ENCODE measurements around the gene PPIL4. TPM values are rescaled to one million over a fixed set of nuclear protein-coding genes. Genes with fewer than 3 reads are reported as not detected.

PPIL4 gene
- total RNA-seq, 1 experiment from 2014 or later: 19.7 TPM

GRCh38 chr6:149459761-149460160 is 86.1 kb downstream of the PPIL4 start:
- DNase-seq (ENCODE audit: low spot score): no peak

- DNase-seq (ENCODE audit: low spot score): no peak
Measured at GRCh38 chr6:149458806-149459205, 87.0 kb downstream of the PPIL4 start.

DNA sequence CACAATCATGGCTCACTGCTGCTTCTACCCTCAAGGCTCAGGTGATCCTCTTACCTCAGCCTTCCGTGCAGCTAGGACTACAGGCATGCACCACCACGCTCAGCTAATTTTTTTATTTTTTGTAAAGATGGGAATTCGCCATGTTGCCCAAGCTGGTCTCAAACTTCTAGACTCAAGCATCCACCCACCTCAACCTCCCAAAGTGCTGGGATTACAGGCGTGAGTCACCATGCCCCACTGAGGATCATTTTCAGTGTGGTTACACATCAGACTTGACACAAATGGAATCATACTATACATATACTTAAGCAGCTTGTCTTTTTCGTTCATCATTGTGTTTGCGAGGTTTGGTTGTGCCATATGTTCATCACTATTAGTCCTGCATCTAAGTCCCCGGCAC is 87.6 kb downstream of the PPIL4 start:
- DNase-seq (ENCODE audit: low spot score): no peak

DNA sequence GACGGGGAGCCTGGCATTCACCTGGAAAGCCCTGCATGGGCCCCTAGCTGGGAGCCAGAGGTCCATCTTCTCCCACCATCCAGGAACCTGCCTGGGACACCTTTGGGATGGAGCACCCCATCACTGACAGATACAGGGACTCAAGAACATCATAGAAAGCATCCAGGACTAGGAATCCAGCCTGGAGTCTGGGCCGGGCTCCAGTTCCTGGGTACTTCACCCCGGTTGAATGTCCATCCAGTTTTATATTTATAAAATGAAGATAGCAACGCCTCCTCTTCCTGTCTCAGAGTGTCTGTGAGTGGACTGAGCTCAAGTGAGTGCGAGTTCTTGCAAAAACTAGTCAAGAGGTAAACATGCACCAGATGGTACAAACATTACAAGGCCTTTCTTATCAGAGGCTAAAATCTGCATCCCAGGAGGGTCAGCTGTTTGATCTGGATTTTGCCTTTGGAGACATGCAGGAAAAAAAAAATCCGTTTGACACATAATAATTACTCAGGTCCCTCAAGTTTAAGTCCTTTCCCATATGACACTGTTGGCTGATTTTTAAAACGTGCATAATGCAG is 88.4 kb downstream of the PPIL4 start:
- no peak for DNase-seq (ENCODE audit: low spot score)

DNA sequence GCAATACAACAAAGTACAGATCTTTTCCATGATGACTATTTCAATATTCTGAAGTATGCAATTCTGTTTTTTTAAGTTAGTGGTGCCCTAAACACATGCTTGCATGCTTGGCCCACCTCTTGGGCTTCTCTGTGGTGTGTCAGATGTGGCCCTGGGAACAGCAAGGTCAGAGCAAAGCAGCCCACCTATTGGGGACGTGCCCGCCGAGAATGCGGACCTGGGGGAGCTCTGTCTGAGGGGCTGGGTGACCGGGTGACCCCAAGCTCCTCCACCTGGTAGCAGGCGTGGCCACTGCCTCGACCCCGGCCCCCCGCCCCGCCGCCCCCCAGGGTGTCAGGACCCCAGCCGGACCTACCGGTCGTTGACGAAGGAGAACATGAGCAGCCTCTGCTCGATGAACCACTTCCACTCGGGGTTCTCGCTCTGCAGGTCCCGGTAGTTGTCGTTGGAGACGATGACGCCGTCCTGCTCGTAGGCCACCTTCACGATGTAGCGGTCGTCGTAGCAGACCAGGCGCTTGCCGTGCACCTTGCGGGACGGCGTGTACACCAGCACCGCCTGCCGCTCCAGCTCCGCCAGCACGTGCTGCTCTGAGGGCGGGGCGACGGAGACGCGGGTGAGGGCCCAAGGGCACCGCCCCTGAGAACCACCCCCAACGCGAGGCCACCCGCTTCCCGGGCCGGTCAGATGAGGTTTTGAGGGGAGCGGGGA is 89.4 kb downstream of the PPIL4 start:
- DNase-seq (ENCODE audit: low spot score): no peak

DNA sequence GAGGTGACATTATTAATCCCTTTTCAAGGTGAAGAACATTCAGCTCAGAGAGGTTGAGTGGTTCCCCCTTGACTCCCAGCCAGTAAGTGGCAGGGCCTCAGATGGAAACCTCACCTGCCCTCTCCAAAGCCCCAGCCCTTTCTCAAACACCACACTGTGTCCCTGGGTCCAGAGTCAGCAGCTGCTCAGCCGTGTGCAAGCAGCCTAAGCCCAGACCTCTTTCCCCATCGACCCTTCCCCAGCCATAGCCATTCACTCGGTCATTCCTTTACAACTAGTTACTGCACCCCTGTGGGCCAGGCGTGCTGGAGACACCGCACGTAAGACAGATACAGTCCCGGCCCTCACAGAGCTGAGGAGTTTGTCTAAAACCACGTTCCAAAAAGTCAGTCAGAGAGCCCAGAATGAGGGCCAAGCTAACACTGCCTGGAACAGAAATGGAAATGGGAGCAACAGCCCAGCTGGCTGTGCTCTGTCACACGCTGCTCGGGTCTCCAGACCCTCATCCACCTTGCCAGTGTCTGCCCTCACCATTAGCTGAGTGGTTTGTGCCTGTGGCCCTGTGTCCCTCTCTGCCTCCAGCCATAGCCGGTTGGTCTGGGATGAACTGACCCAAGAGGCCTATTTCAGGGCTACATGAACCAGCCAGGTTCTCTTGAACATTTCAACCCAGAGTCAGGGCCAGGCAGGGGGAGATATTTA is 90.7 kb downstream of the PPIL4 start:
- no peak for DNase-seq (ENCODE audit: low spot score)

Other genes starting within 250 kb of the PPIL4 start
- gene TAB2, start 228.3 kb downstream of the PPIL4 start, total RNA-seq (2014; rRNA removed; shearing (Covaris generic)): 15.5 and 16.7 TPM in 2 replicates
- gene SUMO4, start 145.8 kb downstream of the PPIL4 start, total RNA-seq (2014; rRNA removed; shearing (Covaris generic)): 0.29 TPM in 1 of 2 replicates, not detected in the other
- gene ZC3H12D, start 61.0 kb downstream of the PPIL4 start, total RNA-seq (2014; rRNA removed; shearing (Covaris generic)): 0.10 and 0.17 TPM in 2 replicates
- 19.9 and 27.6 TPM in 2 replicates for gene GINM1, start 20.3 kb upstream of the PPIL4 start, total RNA-seq (2014; rRNA removed; shearing (Covaris generic))
- 11.8 and 15.3 TPM in 2 replicates for gene KATNA1, start 102.7 kb upstream of the PPIL4 start, total RNA-seq (2014; rRNA removed; shearing (Covaris generic))
- 6.7 and 8.5 TPM in 2 replicates for gene LATS1, start 172.1 kb upstream of the PPIL4 start, total RNA-seq (2014; rRNA removed; shearing (Covaris generic))
- gene NUP43, start 200.5 kb upstream of the PPIL4 start, total RNA-seq (2014; rRNA removed; shearing (Covaris generic)): 31.8 and 35.6 TPM in 2 replicates
- gene PCMT1, start 203.7 kb upstream of the PPIL4 start, total RNA-seq (2014; rRNA removed; shearing (Covaris generic)): 70.5 and 70.7 TPM in 2 replicates